ENCODE data around the gene EIF2S2.

DNA sequence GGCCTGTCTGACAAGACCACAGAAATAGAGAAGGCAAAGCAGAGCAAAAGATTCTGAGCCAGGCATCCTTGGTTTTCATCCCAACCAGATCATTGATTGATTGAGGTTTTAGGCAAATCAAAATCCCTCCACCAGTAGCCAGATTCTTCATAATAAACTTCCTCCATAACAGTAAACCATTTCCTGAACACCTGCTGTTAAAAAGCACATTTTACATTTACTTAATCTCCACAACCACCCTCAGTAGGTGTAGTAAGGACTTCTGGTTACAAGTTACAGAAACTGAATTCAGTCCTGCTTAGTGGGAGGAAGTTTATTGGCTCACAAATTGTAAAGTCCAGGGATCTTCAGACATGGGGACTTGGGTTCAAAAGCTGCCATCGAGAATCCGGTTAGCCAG is 28.3 kb downstream of the EIF2S2 start:
- TF ChIP-seq, protein P1, sequence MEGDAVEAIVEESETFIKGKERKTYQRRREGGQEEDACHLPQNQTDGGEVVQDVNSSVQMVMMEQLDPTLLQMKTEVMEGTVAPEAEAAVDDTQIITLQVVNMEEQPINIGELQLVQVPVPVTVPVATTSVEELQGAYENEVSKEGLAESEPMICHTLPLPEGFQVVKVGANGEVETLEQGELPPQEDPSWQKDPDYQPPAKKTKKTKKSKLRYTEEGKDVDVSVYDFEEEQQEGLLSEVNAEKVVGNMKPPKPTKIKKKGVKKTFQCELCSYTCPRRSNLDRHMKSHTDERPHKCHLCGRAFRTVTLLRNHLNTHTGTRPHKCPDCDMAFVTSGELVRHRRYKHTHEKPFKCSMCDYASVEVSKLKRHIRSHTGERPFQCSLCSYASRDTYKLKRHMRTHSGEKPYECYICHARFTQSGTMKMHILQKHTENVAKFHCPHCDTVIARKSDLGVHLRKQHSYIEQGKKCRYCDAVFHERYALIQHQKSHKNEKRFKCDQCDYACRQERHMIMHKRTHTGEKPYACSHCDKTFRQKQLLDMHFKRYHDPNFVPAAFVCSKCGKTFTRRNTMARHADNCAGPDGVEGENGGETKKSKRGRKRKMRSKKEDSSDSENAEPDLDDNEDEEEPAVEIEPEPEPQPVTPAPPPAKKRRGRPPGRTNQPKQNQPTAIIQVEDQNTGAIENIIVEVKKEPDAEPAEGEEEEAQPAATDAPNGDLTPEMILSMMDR (IDR thresholded peaks at IDR 0.05), result no peak
- no peak for TF ChIP-seq EZH2 (IDR thresholded peaks at IDR 0.05; ENCODE audit: borderline replicate concordance, insufficient read depth, low read depth, low read length, poor library complexity, severe bottlenecking)
